GM12801 (cell line): ENCODE measurements around the gene CABLES2.

Experiments
- CTCF ChIP-seq: IDR thresholded peaks from one replicate; pipeline ENCODE4 v1.5.1; 2011; ENCODE audit warnings: control low read depth; ENCODE audit not compliant: insufficient read length; ENCODE audit errors: extremely low read depth

Gene CABLES2

GRCh38 chr20:62420846-62421715 is 14.0 kb upstream of the CABLES2 start:
- TF ChIP-seq CTCF, result no peak

GRCh38 chr20:62419759-62420158 is 12.7 kb upstream of the CABLES2 start:
- TF ChIP-seq CTCF, result no peak

GRCh38 chr20:62418709-62419487 is 11.8 kb upstream of the CABLES2 start:
- TF ChIP-seq CTCF, result no peak

GRCh38 chr20:62417981-62418708 is 11.1 kb upstream of the CABLES2 start:
- TF ChIP-seq CTCF, result no peak

- no peak for TF ChIP-seq CTCF
Measured at GRCh38 chr20:62416651-62417637, 9.9 kb upstream of the CABLES2 start.

GRCh38 chr20:62415354-62416111 is 8.4 kb upstream of the CABLES2 start:
- TF ChIP-seq CTCF, result no peak
